Panc1 (cell line): Measurements from ENCODE around the gene PNKD.

Experiments
- CTCF ChIP-seq: fragments of 450-650 bp; IDR thresholded peaks from 2 replicates; pipeline ENCODE4 v1.5.1; 2017; ENCODE audit warnings: mild to moderate bottlenecking
- POLR2AphosphoS5 ChIP-seq: IDR thresholded peaks from 2 replicates; pipeline ENCODE4 v1.6.1; 2012; ENCODE audit warnings: mild to moderate bottlenecking, low read depth, low read length, moderate library complexity
- SIN3A ChIP-seq: IDR thresholded peaks from 2 replicates; pipeline ENCODE4 v1.6.1; 2012; ENCODE audit warnings: low read depth, mild to moderate bottlenecking, low read length, moderate library complexity, borderline replicate concordance; ENCODE audit not compliant: insufficient read depth
- TCF7L2 ChIP-seq: IDR thresholded peaks from 2 replicates; pipeline ENCODE4 v1.6.1; 2011; ENCODE audit warnings: mild to moderate bottlenecking, low read depth, low read length, inconsistent platforms

- TF ChIP-seq CTCF = no peak
- TF ChIP-seq POLR2AphosphoS5 = no peak
- no peak for TF ChIP-seq SIN3A
- TF ChIP-seq TCF7L2 = no peak
Observed at GRCh38 chr2:218395090-218395444, 124.7 kb downstream of the PNKD start.
